NB4 (cell line): ENCODE measurements around the gene NDRG4.

Source experiments
- CTCF ChIP-seq: IDR thresholded peaks from one replicate; pipeline ENCODE4 v1.5.1; 2012; ENCODE audit warnings: low read depth, low read length
- MYC ChIP-seq: IDR thresholded peaks from 2 replicates; pipeline ENCODE4 v1.6.1; 2011; ENCODE audit warnings: low read depth, low read length
- POLR2A ChIP-seq: IDR thresholded peaks from 2 replicates; pipeline ENCODE4 v1.6.1; 2011; ENCODE audit warnings: mild to moderate bottlenecking; ENCODE audit not compliant: insufficient read length; ENCODE audit errors: extremely low read depth

GRCh38 chr16:58462997-58463941, 36.7 kb upstream of the NDRG4 start:
- TF ChIP-seq CTCF (no peak), MYC (no peak), POLR2A (no peak)
